ENCODE results near the gene LANCL1. TPM values are rescaled to one million over a fixed set of nuclear protein-coding genes. Genes with fewer than 3 reads are reported as not detected.

The LANCL1 gene
- total RNA-seq, 1 donor from 2014 or later: 29.1 TPM

DNA sequence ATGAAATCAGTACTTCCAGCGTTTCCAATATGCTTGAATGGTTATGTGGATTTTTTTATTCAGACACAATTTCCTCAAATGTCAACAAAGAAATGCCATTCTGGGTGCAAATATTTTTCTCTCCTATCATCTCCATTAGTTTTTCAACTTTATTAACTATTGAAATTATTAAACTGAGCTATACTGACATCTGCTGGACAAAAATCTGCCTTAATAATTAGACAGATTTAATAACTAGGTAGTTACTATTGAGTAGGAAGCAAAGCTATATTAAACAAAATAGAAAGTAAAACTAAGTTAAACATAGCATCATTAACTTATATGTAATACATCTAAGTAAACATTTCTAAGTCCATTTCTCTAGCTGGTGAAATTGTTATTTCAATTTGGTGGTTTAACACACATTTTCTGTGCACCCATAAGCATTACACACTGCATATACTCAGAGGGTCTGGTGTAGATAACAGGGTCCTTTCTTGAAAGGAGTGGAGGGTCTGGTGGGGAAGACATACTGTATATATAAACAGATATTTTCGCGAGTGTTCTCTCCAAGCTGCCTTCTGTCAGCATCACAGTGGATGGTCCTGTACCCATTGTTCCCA lies 77.0 kb downstream of the LANCL1 start:
- TF ChIP-seq, protein P1, sequence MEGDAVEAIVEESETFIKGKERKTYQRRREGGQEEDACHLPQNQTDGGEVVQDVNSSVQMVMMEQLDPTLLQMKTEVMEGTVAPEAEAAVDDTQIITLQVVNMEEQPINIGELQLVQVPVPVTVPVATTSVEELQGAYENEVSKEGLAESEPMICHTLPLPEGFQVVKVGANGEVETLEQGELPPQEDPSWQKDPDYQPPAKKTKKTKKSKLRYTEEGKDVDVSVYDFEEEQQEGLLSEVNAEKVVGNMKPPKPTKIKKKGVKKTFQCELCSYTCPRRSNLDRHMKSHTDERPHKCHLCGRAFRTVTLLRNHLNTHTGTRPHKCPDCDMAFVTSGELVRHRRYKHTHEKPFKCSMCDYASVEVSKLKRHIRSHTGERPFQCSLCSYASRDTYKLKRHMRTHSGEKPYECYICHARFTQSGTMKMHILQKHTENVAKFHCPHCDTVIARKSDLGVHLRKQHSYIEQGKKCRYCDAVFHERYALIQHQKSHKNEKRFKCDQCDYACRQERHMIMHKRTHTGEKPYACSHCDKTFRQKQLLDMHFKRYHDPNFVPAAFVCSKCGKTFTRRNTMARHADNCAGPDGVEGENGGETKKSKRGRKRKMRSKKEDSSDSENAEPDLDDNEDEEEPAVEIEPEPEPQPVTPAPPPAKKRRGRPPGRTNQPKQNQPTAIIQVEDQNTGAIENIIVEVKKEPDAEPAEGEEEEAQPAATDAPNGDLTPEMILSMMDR (conservative IDR thresholded peaks at IDR 0.05; ENCODE audit: low read depth, low read length): peak; percentile 50
- H3K4me3 ChIP-seq (ENCODE audit: low read depth, low read length): no peak overlapping the region
- DNase-seq (ENCODE audit: low read depth): no peak

DNA sequence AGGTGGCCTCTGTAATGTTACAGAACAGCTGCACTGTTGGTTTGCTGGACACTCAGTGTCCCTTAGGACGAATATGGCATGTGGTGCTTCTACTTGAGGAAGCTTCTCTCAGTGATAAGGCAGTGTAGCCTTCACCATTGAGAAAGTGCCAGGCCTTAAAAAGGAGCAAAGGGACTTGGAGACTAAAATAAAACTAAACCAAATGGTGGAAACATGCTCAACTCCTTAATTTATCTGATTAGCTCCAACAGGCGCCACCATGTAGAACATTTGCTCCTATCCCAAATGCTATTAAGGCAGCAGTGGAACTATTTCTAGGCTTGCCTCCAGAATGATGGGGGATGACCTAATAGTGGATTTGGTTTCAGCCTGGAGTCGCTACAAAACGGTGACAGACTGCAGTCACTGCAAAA lies 84.1 kb downstream of the LANCL1 start:
- no peak for DNase-seq (ENCODE audit: low read depth)
- TF ChIP-seq, protein P1 (conservative IDR thresholded peaks at IDR 0.05; ENCODE audit: low read depth, low read length): no peak
- no peak overlapping the region for H3K4me3 ChIP-seq (ENCODE audit: low read depth, low read length)

- H3K4me3 ChIP-seq (ENCODE audit: low read depth, low read length): no peak overlapping the region
- DNase-seq (ENCODE audit: low read depth): no peak
- TF ChIP-seq, protein P1 (conservative IDR thresholded peaks at IDR 0.05; ENCODE audit: low read depth, low read length): no peak
These were observed 86.7 kb downstream of the LANCL1 start for GRCh38 chr2:210389856-210390255.

- TF ChIP-seq, protein P1 (conservative IDR thresholded peaks at IDR 0.05; ENCODE audit: low read depth, low read length): no peak
- no peak for DNase-seq (ENCODE audit: low read depth)
- no peak overlapping the region for H3K4me3 ChIP-seq (ENCODE audit: low read depth, low read length)
These were observed 88.4 kb downstream of the LANCL1 start for GRCh38 chr2:210388148-210388547.

- TF ChIP-seq, protein P1 (conservative IDR thresholded peaks at IDR 0.05; ENCODE audit: low read depth, low read length): no peak
- DNase-seq (ENCODE audit: low read depth): no peak
- H3K4me3 ChIP-seq (ENCODE audit: low read depth, low read length): no peak overlapping the region
These were observed 89.5 kb downstream of the LANCL1 start for GRCh38 chr2:210387074-210387473.

Other genes with a start within 250 kb of the LANCL1 start
- gene MYL1, start 161.6 kb downstream of the LANCL1 start, total RNA-seq: not detected in 2 replicates
- gene CPS1, start 79.8 kb upstream of the LANCL1 start, total RNA-seq: 2.2 and 2.8 TPM in 2 replicates